ENCODE data around the gene ANO1.

ANO1 gene

DNA sequence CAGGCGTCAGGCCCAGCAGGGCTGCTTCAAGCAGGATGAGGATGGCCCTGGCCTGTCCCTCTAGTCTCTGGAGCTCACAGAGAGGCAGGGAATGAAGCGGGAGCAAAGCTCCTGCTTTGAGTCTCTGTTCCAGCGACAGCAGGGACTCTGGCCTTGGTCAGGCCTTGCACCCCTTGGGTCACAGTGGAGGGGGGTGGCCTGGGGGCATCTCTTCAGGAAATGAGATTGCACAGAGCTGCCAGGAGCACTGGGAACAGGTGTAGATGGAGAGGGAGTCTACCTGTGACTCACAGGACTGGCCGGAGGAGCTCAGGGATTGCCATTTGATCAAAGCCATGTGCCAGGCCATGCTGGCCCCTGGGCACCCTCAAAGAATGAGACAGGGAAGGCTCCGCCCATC lies 1.6 kb downstream of the ANO1 start:
- TF ChIP-seq ZFP30 (CRISPR knock-in tag; IDR thresholded peaks at IDR 0.05) (no peak), PPARA (CRISPR knock-in tag; IDR thresholded peaks at IDR 0.05; ENCODE audit: borderline replicate concordance) (no peak), TCF4 (CRISPR knock-in tag; IDR thresholded peaks at IDR 0.05; ENCODE audit: borderline replicate concordance) (no peak), CSDC2 (CRISPR knock-in tag; IDR thresholded peaks at IDR 0.05) (no peak), ZNF70 (CRISPR knock-in tag; IDR thresholded peaks at IDR 0.05) (no peak), TOX (CRISPR knock-in tag; IDR thresholded peaks at IDR 0.05; ENCODE audit: borderline replicate concordance) (no peak), ZC3H10 (CRISPR knock-in tag; IDR thresholded peaks at IDR 0.05) (no peak), ZFP3 (CRISPR knock-in tag; IDR thresholded peaks at IDR 0.05) (no peak), ARNTL (CRISPR knock-in tag; IDR thresholded peaks at IDR 0.05; ENCODE audit: borderline replicate concordance, low read depth) (no peak), ZNF565 (CRISPR knock-in tag; conservative IDR thresholded peaks at IDR 0.05; ENCODE audit: low read depth) (no peak), OSR1 (CRISPR knock-in tag; IDR thresholded peaks at IDR 0.05) (no peak), RARB (CRISPR knock-in tag; IDR thresholded peaks at IDR 0.05) (no peak), ZNF8 (CRISPR knock-in tag; IDR thresholded peaks at IDR 0.05) (no peak)
- TF ChIP-seq, protein P1, sequence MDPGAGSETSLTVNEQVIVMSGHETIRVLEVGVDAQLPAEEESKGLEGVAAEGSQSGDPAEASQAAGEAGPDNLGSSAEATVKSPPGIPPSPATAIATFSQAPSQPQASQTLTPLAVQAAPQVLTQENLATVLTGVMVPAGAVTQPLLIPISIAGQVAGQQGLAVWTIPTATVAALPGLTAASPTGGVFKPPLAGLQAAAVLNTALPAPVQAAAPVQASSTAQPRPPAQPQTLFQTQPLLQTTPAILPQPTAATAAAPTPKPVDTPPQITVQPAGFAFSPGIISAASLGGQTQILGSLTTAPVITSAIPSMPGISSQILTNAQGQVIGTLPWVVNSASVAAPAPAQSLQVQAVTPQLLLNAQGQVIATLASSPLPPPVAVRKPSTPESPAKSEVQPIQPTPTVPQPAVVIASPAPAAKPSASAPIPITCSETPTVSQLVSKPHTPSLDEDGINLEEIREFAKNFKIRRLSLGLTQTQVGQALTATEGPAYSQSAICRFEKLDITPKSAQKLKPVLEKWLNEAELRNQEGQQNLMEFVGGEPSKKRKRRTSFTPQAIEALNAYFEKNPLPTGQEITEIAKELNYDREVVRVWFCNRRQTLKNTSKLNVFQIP (CRISPR knock-in tag; IDR thresholded peaks at IDR 0.05; ENCODE audit: borderline replicate concordance, low read depth), result no peak
- TF ChIP-seq, protein P2, sequence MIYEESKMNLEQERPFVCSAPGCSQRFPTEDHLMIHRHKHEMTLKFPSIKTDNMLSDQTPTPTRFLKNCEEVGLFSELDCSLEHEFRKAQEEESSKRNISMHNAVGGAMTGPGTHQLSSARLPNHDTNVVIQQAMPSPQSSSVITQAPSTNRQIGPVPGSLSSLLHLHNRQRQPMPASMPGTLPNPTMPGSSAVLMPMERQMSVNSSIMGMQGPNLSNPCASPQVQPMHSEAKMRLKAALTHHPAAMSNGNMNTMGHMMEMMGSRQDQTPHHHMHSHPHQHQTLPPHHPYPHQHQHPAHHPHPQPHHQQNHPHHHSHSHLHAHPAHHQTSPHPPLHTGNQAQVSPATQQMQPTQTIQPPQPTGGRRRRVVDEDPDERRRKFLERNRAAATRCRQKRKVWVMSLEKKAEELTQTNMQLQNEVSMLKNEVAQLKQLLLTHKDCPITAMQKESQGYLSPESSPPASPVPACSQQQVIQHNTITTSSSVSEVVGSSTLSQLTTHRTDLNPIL (CRISPR knock-in tag; IDR thresholded peaks at IDR 0.05; ENCODE audit: low read depth), result no peak
- TF ChIP-seq, protein P3, sequence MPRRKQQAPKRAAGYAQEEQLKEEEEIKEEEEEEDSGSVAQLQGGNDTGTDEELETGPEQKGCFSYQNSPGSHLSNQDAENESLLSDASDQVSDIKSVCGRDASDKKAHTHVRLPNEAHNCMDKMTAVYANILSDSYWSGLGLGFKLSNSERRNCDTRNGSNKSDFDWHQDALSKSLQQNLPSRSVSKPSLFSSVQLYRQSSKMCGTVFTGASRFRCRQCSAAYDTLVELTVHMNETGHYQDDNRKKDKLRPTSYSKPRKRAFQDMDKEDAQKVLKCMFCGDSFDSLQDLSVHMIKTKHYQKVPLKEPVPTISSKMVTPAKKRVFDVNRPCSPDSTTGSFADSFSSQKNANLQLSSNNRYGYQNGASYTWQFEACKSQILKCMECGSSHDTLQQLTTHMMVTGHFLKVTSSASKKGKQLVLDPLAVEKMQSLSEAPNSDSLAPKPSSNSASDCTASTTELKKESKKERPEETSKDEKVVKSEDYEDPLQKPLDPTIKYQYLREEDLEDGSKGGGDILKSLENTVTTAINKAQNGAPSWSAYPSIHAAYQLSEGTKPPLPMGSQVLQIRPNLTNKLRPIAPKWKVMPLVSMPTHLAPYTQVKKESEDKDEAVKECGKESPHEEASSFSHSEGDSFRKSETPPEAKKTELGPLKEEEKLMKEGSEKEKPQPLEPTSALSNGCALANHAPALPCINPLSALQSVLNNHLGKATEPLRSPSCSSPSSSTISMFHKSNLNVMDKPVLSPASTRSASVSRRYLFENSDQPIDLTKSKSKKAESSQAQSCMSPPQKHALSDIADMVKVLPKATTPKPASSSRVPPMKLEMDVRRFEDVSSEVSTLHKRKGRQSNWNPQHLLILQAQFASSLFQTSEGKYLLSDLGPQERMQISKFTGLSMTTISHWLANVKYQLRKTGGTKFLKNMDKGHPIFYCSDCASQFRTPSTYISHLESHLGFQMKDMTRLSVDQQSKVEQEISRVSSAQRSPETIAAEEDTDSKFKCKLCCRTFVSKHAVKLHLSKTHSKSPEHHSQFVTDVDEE (CRISPR knock-in tag; IDR thresholded peaks at IDR 0.05), result no peak
- no peak for ATAC-seq

DNA sequence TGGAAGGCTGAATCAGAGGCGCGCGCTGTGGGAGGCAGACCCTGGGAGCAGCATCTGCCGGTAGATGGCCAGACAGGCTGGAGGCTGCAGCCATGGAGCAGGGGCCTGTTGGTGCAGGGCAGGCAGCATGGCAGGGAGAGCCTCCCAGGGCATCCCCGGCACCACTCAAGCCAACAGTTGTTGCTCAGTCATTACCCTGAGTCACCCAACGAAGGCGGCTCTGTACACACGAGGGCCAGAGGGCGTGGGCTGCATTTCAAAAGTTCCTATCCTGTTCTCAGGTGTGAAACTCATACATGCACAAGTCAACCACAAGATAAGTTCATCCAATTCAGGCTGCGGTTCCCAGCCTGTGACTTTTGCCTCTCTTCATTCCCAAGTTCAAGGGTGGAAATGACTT lies 2.6 kb downstream of the ANO1 start:
- no peak for ATAC-seq
- TF ChIP-seq ZNF70 (CRISPR knock-in tag; IDR thresholded peaks at IDR 0.05), result no peak
- no peak for TF ChIP-seq ESRRG (CRISPR knock-in tag; IDR thresholded peaks at IDR 0.05)
- TF ChIP-seq BACH2 (CRISPR knock-in tag; IDR thresholded peaks at IDR 0.05; ENCODE audit: borderline replicate concordance), result no peak
- TF ChIP-seq ZNF8 (CRISPR knock-in tag; IDR thresholded peaks at IDR 0.05), result no peak
- TF ChIP-seq, protein P4, sequence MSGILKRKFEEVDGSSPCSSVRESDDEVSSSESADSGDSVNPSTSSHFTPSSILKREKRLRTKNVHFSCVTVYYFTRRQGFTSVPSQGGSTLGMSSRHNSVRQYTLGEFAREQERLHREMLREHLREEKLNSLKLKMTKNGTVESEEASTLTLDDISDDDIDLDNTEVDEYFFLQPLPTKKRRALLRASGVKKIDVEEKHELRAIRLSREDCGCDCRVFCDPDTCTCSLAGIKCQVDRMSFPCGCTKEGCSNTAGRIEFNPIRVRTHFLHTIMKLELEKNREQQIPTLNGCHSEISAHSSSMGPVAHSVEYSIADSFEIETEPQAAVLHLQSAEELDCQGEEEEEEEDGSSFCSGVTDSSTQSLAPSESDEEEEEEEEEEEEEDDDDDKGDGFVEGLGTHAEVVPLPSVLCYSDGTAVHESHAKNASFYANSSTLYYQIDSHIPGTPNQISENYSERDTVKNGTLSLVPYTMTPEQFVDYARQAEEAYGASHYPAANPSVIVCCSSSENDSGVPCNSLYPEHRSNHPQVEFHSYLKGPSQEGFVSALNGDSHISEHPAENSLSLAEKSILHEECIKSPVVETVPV (CRISPR knock-in tag; IDR thresholded peaks at IDR 0.05), result no peak

DNA sequence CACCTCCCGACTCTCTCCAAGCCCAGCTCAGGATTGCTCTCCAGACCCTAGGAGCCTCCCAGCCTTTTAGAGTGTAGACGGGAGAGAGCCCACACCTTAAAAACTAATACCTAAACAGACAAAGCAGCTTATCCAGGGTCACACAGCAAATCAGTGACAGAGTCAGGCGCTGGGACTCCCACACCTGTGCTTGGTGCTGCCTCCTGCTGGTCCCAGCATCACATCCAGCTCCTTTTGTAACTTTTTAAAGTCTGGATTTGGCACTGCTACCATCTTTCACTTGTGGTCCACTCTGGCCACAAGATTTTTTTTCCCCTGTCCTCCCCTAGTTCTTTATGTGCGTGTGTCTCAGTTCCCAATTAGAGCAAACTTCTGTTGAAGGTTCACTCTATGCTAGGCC lies 4.7 kb downstream of the ANO1 start:
- ATAC-seq, result no peak
- TF ChIP-seq, protein P2 (CRISPR knock-in tag; IDR thresholded peaks at IDR 0.05; ENCODE audit: low read depth), result no peak
- TF ChIP-seq, protein P1 (CRISPR knock-in tag; IDR thresholded peaks at IDR 0.05; ENCODE audit: borderline replicate concordance, low read depth), result no peak
- TF ChIP-seq OSR1 (CRISPR knock-in tag; IDR thresholded peaks at IDR 0.05), result no peak
- TF ChIP-seq ZC3H10 (CRISPR knock-in tag; IDR thresholded peaks at IDR 0.05), result no peak
- TF ChIP-seq, protein P5, sequence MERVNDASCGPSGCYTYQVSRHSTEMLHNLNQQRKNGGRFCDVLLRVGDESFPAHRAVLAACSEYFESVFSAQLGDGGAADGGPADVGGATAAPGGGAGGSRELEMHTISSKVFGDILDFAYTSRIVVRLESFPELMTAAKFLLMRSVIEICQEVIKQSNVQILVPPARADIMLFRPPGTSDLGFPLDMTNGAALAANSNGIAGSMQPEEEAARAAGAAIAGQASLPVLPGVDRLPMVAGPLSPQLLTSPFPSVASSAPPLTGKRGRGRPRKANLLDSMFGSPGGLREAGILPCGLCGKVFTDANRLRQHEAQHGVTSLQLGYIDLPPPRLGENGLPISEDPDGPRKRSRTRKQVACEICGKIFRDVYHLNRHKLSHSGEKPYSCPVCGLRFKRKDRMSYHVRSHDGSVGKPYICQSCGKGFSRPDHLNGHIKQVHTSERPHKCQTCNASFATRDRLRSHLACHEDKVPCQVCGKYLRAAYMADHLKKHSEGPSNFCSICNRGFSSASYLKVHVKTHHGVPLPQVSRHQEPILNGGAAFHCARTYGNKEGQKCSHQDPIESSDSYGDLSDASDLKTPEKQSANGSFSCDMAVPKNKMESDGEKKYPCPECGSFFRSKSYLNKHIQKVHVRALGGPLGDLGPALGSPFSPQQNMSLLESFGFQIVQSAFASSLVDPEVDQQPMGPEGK (CRISPR knock-in tag; IDR thresholded peaks at IDR 0.05; ENCODE audit: borderline replicate concordance), result no peak
- TF ChIP-seq ZNF565 (CRISPR knock-in tag; conservative IDR thresholded peaks at IDR 0.05; ENCODE audit: low read depth), result no peak
- TF ChIP-seq BACH2 (CRISPR knock-in tag; IDR thresholded peaks at IDR 0.05; ENCODE audit: borderline replicate concordance), result no peak
- TF ChIP-seq ISL1 (CRISPR knock-in tag; IDR thresholded peaks at IDR 0.05), result no peak
- TF ChIP-seq SNAI2 (CRISPR knock-in tag; IDR thresholded peaks at IDR 0.05), result no peak
- TF ChIP-seq, protein P3 (CRISPR knock-in tag; IDR thresholded peaks at IDR 0.05), result no peak
- TF ChIP-seq ARNTL (CRISPR knock-in tag; IDR thresholded peaks at IDR 0.05; ENCODE audit: borderline replicate concordance, low read depth), result no peak

Measured in SK-N-SH treated with all-trans-retinoic acid at 6 μM for 48 hours (cell line).